Measurements from ENCODE around the gene TAF6. TPM values are rescaled to one million over a fixed set of nuclear protein-coding genes. Genes with fewer than 3 reads are reported as not detected.

The TAF6 gene
- total and polyA plus RNA-seq, 2 of the 4 experiments (the other 2 are of a cell fraction) = 11.3 to 55.3 TPM

GRCh38 chr7:100111914-100112313 lies 7.2 kb downstream of the TAF6 start:
- BruUV-seq (replicated peaks) = no TSS peak
- Histone ChIP-seq H4K20me1 (ENCODE audit: insufficient read depth, low read length) (no peaks in the 10 kb centered on the region; the same call in 1 of the 2 replicates), H3K4me2 (ENCODE audit: low read depth, low read length) (no peak overlapping the region), H3K18ac (ENCODE audit: low read depth, low read length) (no peak overlapping the region), H2BK120ac (ENCODE audit: low read depth, low read length) (no peak overlapping the region), H4K5ac (ENCODE audit: low read depth, low read length) (no peak overlapping the region), H2AK5ac (ENCODE audit: low read depth, low read length) (no peak overlapping the region), H3K14ac (replicated peaks; ENCODE audit: low read depth, low read length) (no peak overlapping the region), H3K23ac (ENCODE audit: low read depth, low read length) (no peak overlapping the region), H3K4me3 (ENCODE audit: insufficient read depth, low read depth, low read length) (no peak overlapping the region), H3K79me1 (ENCODE audit: low read depth in 1 of 2, low read length in 2 of 2) (peaks cover 0 to 18% of the 10 kb centered on the region in 2 experiments; a peak in 1 of 4 replicates), H3K9ac (ENCODE audit: low read depth, low read length) (no peak overlapping the region), H2BK5ac (ENCODE audit: low read depth, low read length, poor library complexity, severe bottlenecking) (no peak overlapping the region), H3K4me1 (ENCODE audit: control insufficient read depth, insufficient read depth, low read length) (no peaks in the 10 kb centered on the region), H2BK20ac (ENCODE audit: low read depth, low read length) (no peak overlapping the region), H4K8ac (ENCODE audit: low read depth in 2 of 2, low read length in 2 of 2) (no peak overlapping the region), H3K27ac (ENCODE audit: insufficient read depth, low read length) (no peak overlapping the region), H3K9me3 (ENCODE audit: control insufficient read depth, insufficient read depth, low read length) (no peaks in the 10 kb centered on the region), H3K27me3 (ENCODE audit: control insufficient read depth, insufficient read depth, low read length) (no peaks in the 10 kb centered on the region), H2AK9ac (replicated peaks; ENCODE audit: low read depth, low read length, poor library complexity) (no peak overlapping the region), H3K36me3 (ENCODE audit: control insufficient read depth, insufficient read depth, low read length) (peaks cover 59% of the 10 kb centered on the region), H3K4ac (ENCODE audit: low read depth, low read length) (no peak overlapping the region), H2BK15ac (ENCODE audit: low read depth, low read length) (no peak overlapping the region), H4K91ac (ENCODE audit: insufficient read depth, low read depth, low read length) (no peak overlapping the region), H2AFZ (replicated peaks; ENCODE audit: low read length, poor library complexity) (no peak overlapping the region), H3K56ac (ENCODE audit: extremely low read depth, insufficient read depth, low read length) (no peak overlapping the region), H3K9me1 (ENCODE audit: insufficient read depth, low read length) (no peaks in the 10 kb centered on the region)
- no CpG with 5 or more reads among the region's 13 CpGs for WGBS, 2 experiments (ENCODE audit: extremely low coverage in 2 of 2, insufficient read length in 1 of 2)
- ATAC-seq (ENCODE audit: low read depth) = no peak
- dilution Hi-C loops (cut with HindIII; ENCODE audit: low sequenced_read_pairs, unreplicated experiment) (no loop called here), in situ Hi-C loops (cut with MboI; ENCODE audit: low sequenced_read_pairs) (no loop called here), intact Hi-C loops (cut with micrococcal nuclease) (no loop called here)
- ChIA-PET POLR2A (ENCODE audit: unreplicated experiment) (interaction anchor here (0.6 kb wide), 1 partner anchor 22 kb away, joined by 8 read pairs; no protein-coding TSS in a partner anchor), CTCF (interaction anchor here (0.5 kb wide), 1 partner anchor 19 kb away, joined by 3 read pairs; no protein-coding TSS in a partner anchor)
- TF ChIP-seq MXI1 (IDR thresholded peaks at IDR 0.05; ENCODE audit: borderline replicate concordance, low read depth, low read length) (no peak), MAZ (IDR thresholded peaks at IDR 0.05; ENCODE audit: borderline replicate concordance, low read depth, low read length) (no peak), MAFK (IDR thresholded peaks at IDR 0.05; ENCODE audit: low read depth, low read length) (no peak), RAD21 (IDR thresholded peaks at IDR 0.05; ENCODE audit: low read length) (no peak), ELK1 (IDR thresholded peaks at IDR 0.05; ENCODE audit: borderline replicate concordance, low read depth, low read length) (no peak)
- TF ChIP-seq, protein P1, sequence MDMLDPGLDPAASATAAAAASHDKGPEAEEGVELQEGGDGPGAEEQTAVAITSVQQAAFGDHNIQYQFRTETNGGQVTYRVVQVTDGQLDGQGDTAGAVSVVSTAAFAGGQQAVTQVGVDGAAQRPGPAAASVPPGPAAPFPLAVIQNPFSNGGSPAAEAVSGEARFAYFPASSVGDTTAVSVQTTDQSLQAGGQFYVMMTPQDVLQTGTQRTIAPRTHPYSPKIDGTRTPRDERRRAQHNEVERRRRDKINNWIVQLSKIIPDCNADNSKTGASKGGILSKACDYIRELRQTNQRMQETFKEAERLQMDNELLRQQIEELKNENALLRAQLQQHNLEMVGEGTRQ (IDR thresholded peaks at IDR 0.05; ENCODE audit: low read depth, low read length) = no peak
- no peak for DNase-seq
